ENCODE measurements around the gene KIF16B.

KIF16B gene

DNA sequence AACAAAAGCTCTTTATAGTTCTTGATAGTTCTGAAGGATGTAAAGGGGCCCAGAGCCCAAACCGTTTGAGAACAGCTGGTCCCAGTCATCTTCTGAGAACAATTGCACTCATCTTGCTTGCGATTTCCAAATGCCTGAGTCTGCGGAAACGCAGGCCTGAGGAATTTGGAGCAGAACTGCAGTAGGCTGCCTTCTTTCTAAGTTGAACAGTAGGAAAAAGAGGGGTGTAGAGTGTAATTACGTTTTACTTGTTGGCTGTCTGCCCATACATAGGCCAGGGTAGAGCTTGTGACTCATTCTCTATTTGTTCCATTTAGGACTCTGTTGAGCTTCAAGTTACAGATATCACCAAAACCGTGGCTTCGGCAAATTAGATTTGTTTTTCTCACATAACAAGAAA, 42.0 kb upstream of the KIF16B start:
- H3K27ac ChIP-seq: no peak overlapping the region
- TF ChIP-seq, protein P1, sequence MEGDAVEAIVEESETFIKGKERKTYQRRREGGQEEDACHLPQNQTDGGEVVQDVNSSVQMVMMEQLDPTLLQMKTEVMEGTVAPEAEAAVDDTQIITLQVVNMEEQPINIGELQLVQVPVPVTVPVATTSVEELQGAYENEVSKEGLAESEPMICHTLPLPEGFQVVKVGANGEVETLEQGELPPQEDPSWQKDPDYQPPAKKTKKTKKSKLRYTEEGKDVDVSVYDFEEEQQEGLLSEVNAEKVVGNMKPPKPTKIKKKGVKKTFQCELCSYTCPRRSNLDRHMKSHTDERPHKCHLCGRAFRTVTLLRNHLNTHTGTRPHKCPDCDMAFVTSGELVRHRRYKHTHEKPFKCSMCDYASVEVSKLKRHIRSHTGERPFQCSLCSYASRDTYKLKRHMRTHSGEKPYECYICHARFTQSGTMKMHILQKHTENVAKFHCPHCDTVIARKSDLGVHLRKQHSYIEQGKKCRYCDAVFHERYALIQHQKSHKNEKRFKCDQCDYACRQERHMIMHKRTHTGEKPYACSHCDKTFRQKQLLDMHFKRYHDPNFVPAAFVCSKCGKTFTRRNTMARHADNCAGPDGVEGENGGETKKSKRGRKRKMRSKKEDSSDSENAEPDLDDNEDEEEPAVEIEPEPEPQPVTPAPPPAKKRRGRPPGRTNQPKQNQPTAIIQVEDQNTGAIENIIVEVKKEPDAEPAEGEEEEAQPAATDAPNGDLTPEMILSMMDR (conservative IDR thresholded peaks at IDR 0.05): no peak

DNA sequence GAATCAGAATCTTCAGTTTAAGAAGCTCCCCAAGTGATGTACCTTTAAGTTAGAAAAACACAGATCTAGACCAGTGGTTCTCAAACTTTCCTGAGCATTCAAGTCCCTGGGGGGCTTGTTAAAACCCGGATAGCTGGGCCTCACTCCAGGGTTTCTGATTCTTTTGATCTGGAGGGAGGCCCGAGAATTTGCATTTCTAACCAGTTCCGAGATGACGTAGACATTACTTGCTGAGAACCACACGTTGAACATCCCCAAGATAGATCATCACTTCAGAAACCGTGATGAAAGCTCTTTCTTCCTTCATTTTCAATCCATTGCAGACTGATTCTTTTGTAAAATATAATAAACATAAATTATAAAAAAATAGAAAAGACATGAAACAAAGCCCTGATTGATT, 40.7 kb upstream of the KIF16B start:
- H3K27ac ChIP-seq: no peak overlapping the region
- TF ChIP-seq, protein P1 (conservative IDR thresholded peaks at IDR 0.05): no peak

DNA sequence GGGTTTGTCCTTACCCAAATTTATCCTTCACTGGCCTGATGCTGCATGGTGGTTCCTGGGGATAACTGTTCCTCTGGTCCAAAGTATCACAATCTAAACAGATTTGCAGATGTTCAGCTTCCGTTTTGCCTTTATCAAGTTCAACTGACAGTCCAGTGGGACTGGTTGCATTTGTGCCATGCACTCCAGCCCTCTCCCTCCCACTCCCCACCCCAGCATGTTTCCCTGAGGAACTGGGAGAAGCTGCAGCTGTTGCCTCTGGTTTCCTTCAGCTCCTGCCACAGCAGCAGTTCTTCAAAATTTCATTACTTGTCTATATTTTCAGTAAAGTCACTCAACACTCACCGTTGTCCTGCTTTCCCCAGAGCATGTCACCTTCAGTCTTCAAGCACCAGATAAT, 39.5 kb upstream of the KIF16B start:
- TF ChIP-seq, protein P1 (conservative IDR thresholded peaks at IDR 0.05): no peak
- no peak overlapping the region for H3K27ac ChIP-seq

DNA sequence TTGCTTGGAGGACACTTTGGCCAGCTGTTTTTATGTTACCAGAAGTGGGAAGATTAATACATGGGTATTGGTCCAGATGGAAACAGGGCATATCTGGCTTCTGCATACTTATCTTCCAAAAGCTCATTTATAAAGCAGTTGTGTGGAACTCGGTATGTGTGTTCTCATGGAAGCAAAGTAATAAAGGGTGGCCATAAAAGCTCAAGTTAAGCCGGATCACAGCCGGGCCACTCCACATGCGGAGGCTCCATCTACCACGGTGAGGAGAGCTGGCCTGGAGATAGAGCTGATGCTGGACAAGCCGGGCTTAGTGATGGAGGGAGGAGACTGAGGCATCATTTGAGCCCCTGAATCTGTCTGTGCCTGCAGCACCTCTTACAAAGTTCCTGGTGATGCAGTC, 38.6 kb upstream of the KIF16B start:
- no peak overlapping the region for H3K27ac ChIP-seq
- TF ChIP-seq, protein P1 (conservative IDR thresholded peaks at IDR 0.05): no peak

DNA sequence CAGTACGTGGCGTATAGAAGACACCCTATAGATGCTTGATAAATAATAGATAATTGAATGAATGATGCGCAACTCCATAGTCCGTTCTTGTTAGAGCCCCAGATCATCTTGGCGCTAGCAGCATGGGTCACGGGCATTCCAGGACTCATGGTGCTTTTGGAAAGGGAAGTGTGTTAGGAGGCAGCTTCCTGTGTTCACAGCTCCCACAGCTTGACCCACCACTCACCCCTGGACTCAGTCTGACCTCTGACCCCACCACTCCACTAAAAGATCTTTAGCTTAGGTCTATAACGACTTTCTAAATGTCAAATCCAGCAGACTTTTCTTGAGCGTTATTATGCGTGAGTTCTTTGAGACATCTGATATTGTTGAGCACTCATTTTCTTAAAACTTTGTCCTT, 35.8 kb upstream of the KIF16B start:
- TF ChIP-seq, protein P1 (conservative IDR thresholded peaks at IDR 0.05): no peak
- H3K27ac ChIP-seq: peak overlapping the region; percentile 93

DNA sequence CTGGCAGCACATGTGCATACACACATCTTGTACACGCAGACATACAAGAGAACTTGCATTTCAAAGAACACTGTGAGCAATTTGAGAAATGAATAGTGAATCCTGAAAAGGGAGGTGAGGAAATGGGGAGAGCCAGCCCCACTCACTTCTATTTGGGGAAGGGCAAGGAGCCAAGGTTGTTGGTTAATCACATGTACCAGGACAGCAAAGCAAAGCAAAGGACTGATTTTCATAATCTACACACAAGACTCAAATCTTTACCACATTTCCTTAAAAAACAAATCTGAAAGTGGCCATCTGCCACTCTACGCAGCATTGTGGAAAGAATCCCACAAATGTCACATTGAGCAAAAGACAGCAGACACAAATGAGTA, 35.0 kb upstream of the KIF16B start:
- peak overlapping the region; percentile 93 for H3K27ac ChIP-seq
- TF ChIP-seq, protein P1 (conservative IDR thresholded peaks at IDR 0.05): no peak

DNA sequence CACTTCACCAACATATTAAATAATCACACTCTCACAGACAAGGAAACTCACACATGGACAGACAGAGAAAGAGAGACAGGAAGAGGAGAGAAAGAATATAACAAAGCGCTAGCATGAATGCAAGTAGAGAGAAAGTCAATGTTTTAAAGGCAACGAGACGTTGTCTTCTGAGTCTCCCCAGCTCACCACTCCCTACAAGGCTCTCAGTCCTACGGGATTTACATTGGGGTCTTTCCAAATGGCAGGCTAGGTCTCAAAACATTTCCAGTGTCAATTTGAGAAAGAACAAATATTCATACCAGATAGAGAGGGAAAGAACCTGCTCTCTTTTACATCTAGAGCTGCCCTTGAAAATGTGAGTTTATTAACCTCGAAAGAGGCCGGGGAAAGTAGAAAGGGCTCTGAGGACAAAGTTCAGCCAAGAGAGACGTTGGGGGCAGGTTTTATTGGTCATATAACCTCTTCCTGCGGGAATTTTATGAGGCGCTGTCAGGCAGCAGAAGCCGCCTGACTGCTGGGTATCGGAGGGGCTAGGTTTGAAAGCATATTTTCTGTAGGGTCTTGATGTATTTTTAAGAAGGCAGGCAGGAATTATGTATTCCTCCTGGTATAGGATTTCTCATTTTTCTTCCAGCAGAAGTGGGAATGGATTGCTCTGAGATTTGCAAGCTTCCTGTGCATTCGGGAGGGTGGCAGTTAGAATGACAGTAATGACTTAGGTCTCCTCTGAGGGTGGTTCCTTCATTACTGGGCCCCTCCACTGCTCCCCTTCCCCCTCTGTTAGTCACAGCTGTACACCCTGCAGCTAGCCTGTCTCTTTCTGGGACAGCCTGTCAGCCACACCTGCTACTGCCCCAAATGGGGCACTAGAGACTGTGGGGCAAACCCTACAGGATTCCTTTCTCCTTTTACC, 34.4 kb upstream of the KIF16B start:
- H3K27ac ChIP-seq: peak overlapping the region; percentile 93
- TF ChIP-seq, protein P1 (conservative IDR thresholded peaks at IDR 0.05): no peak
